Suprapubic skin (tissue), 3 donors: Measurements from ENCODE around the gene TRIM44.

ENCODE experiments used
- EP300 ChIP-seq: sonication (generic); formaldehyde crosslinking; IDR thresholded peaks from one replicate; pipeline ENCODE4 v1.6.1; 2017; ENCODE audit warnings: antibody characterized with exemption
- POLR2A ChIP-seq, 2 donors: fragments of 450-650 bp; IDR thresholded peaks; one replicate each; pipeline ENCODE4 v1.6.1; 2017; ENCODE audit warnings: antibody characterized with exemption in 2 of 2, mild to moderate bottlenecking in 2 of 2, moderate library complexity in 2 of 2
- TF ChIP-seq, protein P1 (sequence below), 2 donors: fragments of 200-600 bp in 1 of 2; fragments of 450-650 bp in 1 of 2; sonication (generic) in 1 of 2; IDR thresholded peaks; one replicate each; pipeline ENCODE4 v1.5.1; 2016 to 2019; ENCODE audit warnings: antibody characterized with exemption in 2 of 2, mild to moderate bottlenecking in 1 of 2, moderate library complexity in 1 of 2

DNA sequence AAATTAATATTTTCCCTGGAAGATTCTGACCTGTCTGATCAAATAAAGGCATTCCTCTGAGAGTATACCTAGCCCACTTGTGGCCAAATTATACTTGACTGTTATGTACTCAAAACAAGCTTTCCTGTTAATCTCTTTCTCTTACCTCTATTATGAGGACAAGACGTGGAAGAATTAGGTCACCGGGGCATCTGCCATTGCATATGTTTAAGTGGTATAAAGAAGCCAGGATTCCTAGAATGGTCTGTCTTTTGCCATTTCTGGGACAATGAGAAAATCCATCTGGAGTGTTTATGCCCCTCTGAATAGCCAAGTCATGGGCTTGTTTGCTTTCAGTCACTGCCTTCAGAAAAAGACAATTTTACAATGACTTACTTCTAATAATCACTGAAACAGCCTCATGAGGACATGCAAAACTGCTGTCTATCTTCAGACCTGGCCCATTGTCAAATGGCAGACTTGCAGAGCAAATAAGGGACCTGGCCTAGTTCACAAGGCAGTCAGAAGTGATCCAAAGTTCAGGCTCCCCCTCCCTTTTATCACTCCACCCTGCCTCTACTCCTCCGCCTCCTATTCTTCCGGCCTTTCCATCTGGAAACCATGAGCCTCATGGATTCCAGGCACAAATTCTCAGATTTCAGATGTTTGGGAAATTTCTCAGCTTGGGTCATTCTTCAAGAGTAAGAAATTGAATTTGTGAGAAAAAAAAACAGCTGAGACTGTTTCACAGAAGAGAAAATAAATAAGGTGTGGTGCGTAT is 153.2 kb downstream of the TRIM44 start:
- TF ChIP-seq, protein P1, sequence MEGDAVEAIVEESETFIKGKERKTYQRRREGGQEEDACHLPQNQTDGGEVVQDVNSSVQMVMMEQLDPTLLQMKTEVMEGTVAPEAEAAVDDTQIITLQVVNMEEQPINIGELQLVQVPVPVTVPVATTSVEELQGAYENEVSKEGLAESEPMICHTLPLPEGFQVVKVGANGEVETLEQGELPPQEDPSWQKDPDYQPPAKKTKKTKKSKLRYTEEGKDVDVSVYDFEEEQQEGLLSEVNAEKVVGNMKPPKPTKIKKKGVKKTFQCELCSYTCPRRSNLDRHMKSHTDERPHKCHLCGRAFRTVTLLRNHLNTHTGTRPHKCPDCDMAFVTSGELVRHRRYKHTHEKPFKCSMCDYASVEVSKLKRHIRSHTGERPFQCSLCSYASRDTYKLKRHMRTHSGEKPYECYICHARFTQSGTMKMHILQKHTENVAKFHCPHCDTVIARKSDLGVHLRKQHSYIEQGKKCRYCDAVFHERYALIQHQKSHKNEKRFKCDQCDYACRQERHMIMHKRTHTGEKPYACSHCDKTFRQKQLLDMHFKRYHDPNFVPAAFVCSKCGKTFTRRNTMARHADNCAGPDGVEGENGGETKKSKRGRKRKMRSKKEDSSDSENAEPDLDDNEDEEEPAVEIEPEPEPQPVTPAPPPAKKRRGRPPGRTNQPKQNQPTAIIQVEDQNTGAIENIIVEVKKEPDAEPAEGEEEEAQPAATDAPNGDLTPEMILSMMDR (IDR thresholded peaks at IDR 0.05): no peak
- no peak for TF ChIP-seq POLR2A (IDR thresholded peaks at IDR 0.05)
- TF ChIP-seq EP300: no peak
